GM12878 (cell line): ENCODE measurements around the gene ATP5PB. TPM values are rescaled to one million over a fixed set of nuclear protein-coding genes. Genes with fewer than 3 reads are reported as not detected.

Source experiments
- ATAC-seq: fragments of 200-7000 bp; cut with Tn5 transposase; 3 replicates; pipeline ENCODE4 v1.9.1; 2020; ENCODE audit warnings: mild to moderate bottlenecking, moderate library complexity
- BruUV-seq: library from RNA; stranded (reverse); fragments of 400-500 nt; replicated peaks from 2 replicates; lab custom pipeline; 2021; lab: Mats Ljungman, UMichigan
- CTCF ChIA-PET: fragments of 300-600 bp; sonication (Branson Sonifier 250); formaldehyde crosslinking; extraction: SDS; loops from one replicate; lab custom pipeline; 2021; ENCODE audit warnings: inconsistent platforms; lab: Yijun Ruan, JAX
- POLR2A ChIA-PET: fragments of 350-600 bp; formaldehyde crosslinking; extraction: SDS; loops from one replicate; lab custom pipeline; 2021; ENCODE audit warnings: inconsistent platforms; lab: Charles Lee
- RAD21 ChIA-PET: fragments of 300-600 bp; sonication (Branson Sonifier 250); formaldehyde crosslinking; loops from one replicate; lab custom pipeline; 2023; ENCODE audit warnings: antibody characterized with exemption; ENCODE audit not compliant: unreplicated experiment; lab: Charles Lee
- SMC1A ChIA-PET: fragments of 300-600 bp; sonication (Branson Sonifier 250); formaldehyde crosslinking; loops from one replicate; lab custom pipeline; 2023; ENCODE audit not compliant: unreplicated experiment, uncharacterized antibody; lab: Charles Lee
- DNase-seq: peaks from one replicate; pipeline ENCODE4 v3.0.0-alpha.2; 2011; ENCODE audit warnings: low read depth, low spot score
- FAIRE-seq: peaks from 3 replicates; lab custom pipeline; 2011; peaks lifted over from hg19 to GRCh38; lab: Jason Lieb, UNC
- H2AFZ ChIP-seq: 2 replicates; pipeline ENCODE4 v1.6.0; 2011; ENCODE audit warnings: low read depth, low read length, control low read depth; ENCODE audit not compliant: control insufficient read depth
- H3K27ac ChIP-seq: 2 replicates; pipeline ENCODE4 v1.5.1; 2011; ENCODE audit warnings: control low read depth; ENCODE audit not compliant: control insufficient read depth, insufficient read depth
- H3K27me3 ChIP-seq, 2 experiments: replicated peaks in 1 of 2; 2 replicates each; pipeline versions ENCODE4 v1.6.0 to v1.6.1; 2011; ENCODE audit warnings: low read length in 1 of 2; ENCODE audit not compliant: control insufficient read depth in 2 of 2, insufficient read depth in 2 of 2
- H3K36me3 ChIP-seq, 2 experiments: 2 replicates each; pipeline ENCODE4 v1.5.1; 2011; ENCODE audit warnings: low read length in 1 of 2; ENCODE audit not compliant: control insufficient read depth in 2 of 2, insufficient read depth in 2 of 2
- H3K4me1 ChIP-seq: 2 replicates; pipeline ENCODE4 v1.6.1; 2011; ENCODE audit warnings: mild to moderate bottlenecking, low read length, moderate library complexity, mixed read lengths; ENCODE audit not compliant: control insufficient read depth, insufficient read depth
- H3K4me2 ChIP-seq: 2 replicates; pipeline ENCODE4 v1.6.0; 2011; ENCODE audit warnings: control low read depth; ENCODE audit not compliant: control insufficient read depth, insufficient read depth
- H3K4me3 ChIP-seq: fragments of 200-600 bp; sonication (generic); 2 replicates; pipeline ENCODE4 v1.5.1; 2016
- H3K79me2 ChIP-seq: 2 replicates; pipeline ENCODE4 v1.6.0; 2011; ENCODE audit warnings: low read length; ENCODE audit not compliant: control insufficient read depth, insufficient read depth
- H3K9ac ChIP-seq: 2 replicates; pipeline ENCODE4 v1.8.0; 2011; ENCODE audit warnings: low read length, control low read depth, mixed read lengths; ENCODE audit not compliant: control insufficient read depth, insufficient read depth
- H3K9me3 ChIP-seq: replicated peaks from 3 replicates; pipeline ENCODE4 v1.5.1; 2011; ENCODE audit warnings: mild to moderate bottlenecking, low read length; ENCODE audit not compliant: control insufficient read depth, insufficient read depth
- H4K20me1 ChIP-seq: 2 replicates; pipeline ENCODE4 v1.6.0; 2011; ENCODE audit not compliant: control insufficient read depth, insufficient read depth
- BRCA1 ChIP-seq: IDR thresholded peaks from 2 replicates; pipeline ENCODE4 v1.6.1; 2011; ENCODE audit warnings: low read depth, low read length, improper control_type of control experiment
- E2F8 ChIP-seq: fragments of 450-650 bp; IDR thresholded peaks from 2 replicates; pipeline ENCODE4 v1.6.1; 2018; ENCODE audit warnings: mild to moderate bottlenecking, low read depth, moderate library complexity; ENCODE audit not compliant: partially characterized antibody
- GATAD2B ChIP-seq: fragments of 450-650 bp; conservative IDR thresholded peaks from 2 replicates; pipeline ENCODE4 v1.6.1; 2017; ENCODE audit warnings: low read depth, mild to moderate bottlenecking, moderate library complexity
- KDM1A ChIP-seq: fragments of 200-600 bp; sonication (generic); IDR thresholded peaks from 2 replicates; pipeline ENCODE4 v1.6.1; 2016; ENCODE audit warnings: borderline replicate concordance
- MTA2 ChIP-seq: fragments of 450-650 bp; IDR thresholded peaks from 2 replicates; pipeline ENCODE4 v1.6.1; 2016; ENCODE audit warnings: low read depth, mild to moderate bottlenecking, moderate library complexity
- POLR2AphosphoS2 ChIP-seq: IDR thresholded peaks from 2 replicates; pipeline ENCODE4 v1.6.1; 2011; ENCODE audit warnings: low read depth, mild to moderate bottlenecking, low read length, improper control_type of control experiment, moderate library complexity
- REST ChIP-seq: IDR thresholded peaks from 2 replicates; pipeline ENCODE4 v1.6.1; 2012; ENCODE audit warnings: mild to moderate bottlenecking, low read depth, low read length
- SKIL ChIP-seq: fragments of 450-650 bp; IDR thresholded peaks from 2 replicates; pipeline ENCODE4 v1.6.1; 2017; ENCODE audit warnings: mild to moderate bottlenecking, low read depth, inconsistent platforms; ENCODE audit not compliant: poor library complexity, severe bottlenecking
- SMAD5 ChIP-seq: IDR thresholded peaks from 2 replicates; pipeline ENCODE4 v1.6.1; 2016; ENCODE audit warnings: antibody characterized with exemption, low read depth
- SUPT20H ChIP-seq: IDR thresholded peaks from 2 replicates; pipeline ENCODE4 v1.6.1; 2011; ENCODE audit warnings: low read depth, mild to moderate bottlenecking, low read length, moderate library complexity, borderline replicate concordance; ENCODE audit not compliant: control insufficient read depth
- ZBTB33 ChIP-seq: fragments of 450-650 bp; IDR thresholded peaks from 2 replicates; pipeline ENCODE4 v1.6.1; 2017; ENCODE audit warnings: mild to moderate bottlenecking
- ZNF24 ChIP-seq: fragments of 450-650 bp; IDR thresholded peaks from 2 replicates; pipeline ENCODE4 v1.6.1; 2017; ENCODE audit warnings: antibody characterized with exemption, mild to moderate bottlenecking
- WGBS: methylation state at CpG from one replicate; pipeline ENCODE4 v1.1.6; 2016; ENCODE audit warnings: low lambda C conversion rate; ENCODE audit not compliant: insufficient replicate concordance, insufficient coverage; ENCODE audit errors: missing lambda C conversion rate; 5-methylcytosine and 5-hydroxymethylcytosine counted together
- in situ Hi-C: fragments of 300-500 bp; cut with MboI; formaldehyde crosslinking; loops from 9 replicates; pipeline ENCODE4 v1.14.3; 2018; ENCODE audit warnings: mixed read lengths
- intact Hi-C: fragments of 100-400 bp; cut with micrococcal nuclease; formaldehyde crosslinking; loops from one replicate; pipeline ENCODE4 v1.14.2; 2022; ENCODE audit not compliant: unreplicated experiment
- polyA plus RNA-seq, 11 experiments: library from polyadenylated mRNA; depleted of rRNA in 4 of 11; unstranded in 6 of 11; stranded (reverse) in 5 of 11; fragments of >200 nt; fragmentation: Nextera tagmentation in 4 of 11; fragmentation: Illumina TruSeq in 1 of 11; extraction: Ambion mirVana in 4 of 11; extraction: Trizol in 1 of 11; gene quantifications; 1 replicate in 1 of 11; 2 replicates in 10 of 11; pipeline versions ENCODE4 v1.2.1 to v1.2.3, GENCODE V29; 2011 to 2016; ENCODE audit warnings: inconsistent platforms in 2 of 11, missing spikeins in 2 of 11, low read depth in 1 of 11
- total RNA-seq, 4 experiments: library from RNA; depleted of rRNA in 3 of 4; stranded (reverse); fragments of >200 nt in 3 of 4; fragmentation: Illumina TruSeq in 1 of 4; extraction: Trizol in 1 of 4; gene quantifications; 2 replicates each; pipeline versions ENCODE4 v1.2.1 to v1.2.3, GENCODE V29; 2013 to 2021

The ATP5PB gene
- total and polyA plus RNA-seq, 10 of the 15 experiments (the other 5 are each of a cell fraction or from before 2014, with no cell fraction given): 380 to 1,760 (median 677) TPM

- BruUV-seq: no TSS peak
- no peak for TF ChIP-seq E2F8
- TF ChIP-seq KDM1A: no peak
- TF ChIP-seq SKIL: no peak
- no peak for TF ChIP-seq REST
- TF ChIP-seq SUPT20H: no peak
- no peak for TF ChIP-seq ZNF24
- no peak for TF ChIP-seq POLR2AphosphoS2
- TF ChIP-seq BRCA1: no peak
- no peak for TF ChIP-seq ZBTB33
- TF ChIP-seq SMAD5: no peak
- no peak for TF ChIP-seq GATAD2B
- no peak for TF ChIP-seq MTA2
- Histone ChIP-seq H3K4me3 (no peak overlapping the region), H3K9ac (no peak overlapping the region), H3K9me3 (no peaks in the 10 kb centered on the region; the same call in none of the 3 replicates), H3K27ac (no peak overlapping the region), H3K27me3 (no peaks in the 10 kb centered on the region), H3K4me2 (no peak overlapping the region), H3K4me1 (no peaks in the 10 kb centered on the region), H3K79me2 (no peaks in the 10 kb centered on the region), H2AFZ (no peak overlapping the region), H4K20me1 (no peaks in the 10 kb centered on the region), H3K36me3 (no peaks in the 10 kb centered on the region)
- ChIA-PET RAD21 (interaction anchor here (1.5 kb wide), 1 partner anchor 9 kb away, joined by 4 read pairs; no protein-coding TSS in a partner anchor), POLR2A (no interaction called here), CTCF (interaction anchor here (0.6 to 1.3 kb wide), 3 partner anchors 9 to 276 kb away, joined by 3 to 6 read pairs (median 3); no protein-coding TSS in a partner anchor), SMC1A (interaction anchor here (0.8 to 1.6 kb wide), 4 partner anchors 9 to 256 kb away, joined by 3 read pairs; partner anchors contain the start of genes ADORA3 and TMIGD3)
- in situ Hi-C loops: loop anchor here (25.0 kb wide), 1 partner anchor 871 kb away; no protein-coding TSS in a partner anchor
- 56% methylated on average over 7 of the region's 7 CpGs for WGBS
- intact Hi-C loops: no loop called here
- DNase-seq: no peak
- FAIRE-seq: no peak
- no peak for ATAC-seq
Observed at GRCh38 chr1:111491070-111491469, 41.8 kb downstream of the ATP5PB start.
